Kidney (tissue), 14 donors: ENCODE measurements around the gene JDP2. TPM values are rescaled to one million over a fixed set of nuclear protein-coding genes. Genes with fewer than 3 reads are reported as not detected.

Source experiments
- DNase-seq, 5 donors: peaks; one replicate each; pipeline ENCODE4 v3.0.0-alpha.2; 2013 to 2020
- FAIRE-seq: peaks from 2 replicates; lab custom pipeline; 2012; peaks lifted over from hg19 to GRCh38; lab: Jason Lieb, UNC
- H3K27ac ChIP-seq, 2 donors: one replicate each; pipeline ENCODE4 v1.7.0; 2013; ENCODE audit warnings: low read depth in 2 of 2, low read length in 2 of 2, inconsistent platforms in 1 of 2
- H3K27me3 ChIP-seq: one replicate; pipeline ENCODE4 v1.7.1; 2013; ENCODE audit warnings: low read length, inconsistent platforms; ENCODE audit not compliant: control insufficient read depth, insufficient read depth
- H3K36me3 ChIP-seq, 3 donors: one replicate each; pipeline versions ENCODE4 v1.7.0 to v1.7.1; 2013; ENCODE audit warnings: low read length in 3 of 3, control low read depth in 1 of 3, inconsistent platforms in 1 of 3; ENCODE audit not compliant: insufficient read depth in 3 of 3, control insufficient read depth in 2 of 3
- H3K4me1 ChIP-seq, 3 donors: one replicate each; pipeline versions ENCODE4 v1.7.0 to v1.7.1; 2013; ENCODE audit warnings: low read length in 3 of 3, inconsistent platforms in 1 of 3, low read depth in 1 of 3; ENCODE audit not compliant: control insufficient read depth in 2 of 3, insufficient read depth in 2 of 3
- H3K4me3 ChIP-seq, 3 donors: one replicate each; pipeline versions ENCODE4 v1.7.0 to v1.8.1; 2013; ENCODE audit warnings: low read length in 3 of 3, control low read depth in 1 of 3, inconsistent platforms in 1 of 3
- H3K9ac ChIP-seq, 3 donors: one replicate each; pipeline versions ENCODE4 v1.7.0 to v1.7.1; 2013; ENCODE audit warnings: low read length in 3 of 3, control low read depth in 1 of 3, inconsistent platforms in 1 of 3
- H3K9me3 ChIP-seq, 3 donors: one replicate each; pipeline versions ENCODE4 v1.7.0 to v1.7.1; 2013; ENCODE audit warnings: low read length in 3 of 3, control low read depth in 1 of 3, inconsistent platforms in 1 of 3; ENCODE audit not compliant: control insufficient read depth in 2 of 3, insufficient read depth in 1 of 3
- CTCF ChIP-seq: IDR thresholded peaks from 3 replicates; pipeline ENCODE4 v1.5.1; 2012; ENCODE audit warnings: mild to moderate bottlenecking, moderate library complexity, borderline replicate concordance; ENCODE audit not compliant: insufficient read depth; ENCODE audit errors: extremely low read depth
- intact Hi-C: fragments of 100-400 bp; cut with DNase I; formaldehyde crosslinking; loops from one replicate; pipeline ENCODE4 v1.11.1; 2022
- polyA plus RNA-seq: library from polyadenylated mRNA; stranded (reverse); fragments of 350-450 nt; fragmentation: Illumina TruSeq; extraction: RNeasy Lipid Tissue Mini Kit (QIAGEN cat#74804); gene quantifications from one replicate; pipeline ENCODE4 v1.2.3, GENCODE V29; 2014; ENCODE audit warnings: low read depth, low replicate concordance; ENCODE audit not compliant: insufficient read depth
- total RNA-seq: library from RNA; stranded (reverse); fragmentation: NEBNext Ultra II Directional; extraction: Animal tissue kit (Norgen Biotek cat#: 25700); gene quantifications from one replicate; pipeline ENCODE4 v1.2.1, GENCODE V29; 2021
- donor health status: control.
- donor health status: control.
- donor health status: control.
- donor health status: control.
- donor health status: control.
- donor health status: DM: yes; HTN: yes; CAD: no.
- donor health status: Normal renal cell carcinoma (clear cell type).

The JDP2 gene
- total and polyA plus RNA-seq, 2 donors from 2014 or later: 20.1 to 33.4 TPM

- H3K9me3 ChIP-seq: no peaks in the 10 kb centered on the region
- intact Hi-C loops: no loop called here
- no peak for DNase-seq
- no peak for TF ChIP-seq CTCF
- no peak for FAIRE-seq
- no peaks in the 10 kb centered on the region for H3K27me3 ChIP-seq
- no peaks in the 10 kb centered on the region for H3K36me3 ChIP-seq
- no peak within 1 kb of the TSS for H3K27ac ChIP-seq
- H3K4me3 ChIP-seq: peak within 1 kb of the TSS in 1 of 3 donors; percentile 3
- peaks cover 0 to 5% (median 0%) of the 10 kb centered on the region in 3 donors for H3K4me1 ChIP-seq
- H3K9ac ChIP-seq: no peak within 1 kb of the TSS
These were observed 94.6 kb downstream of the JDP2 start, which contains the start of gene BATF for GRCh38 chr14:75522224-75522982. TSS of gene BATF (plus strand) at chr14:75522469. CDS start at chr14:75522683, 214 bp downstream.

GRCh38 chr14:75522983-75523318 lies 95.1 kb downstream of the JDP2 start:
- peaks cover 0 to 5% (median 0%) of the 10 kb centered on the region in 3 donors for H3K4me1 ChIP-seq
- H3K36me3 ChIP-seq: no peaks in the 10 kb centered on the region
- FAIRE-seq (no peak), DNase-seq (no peak)
- intact Hi-C loops: no loop called here
- H3K9me3 ChIP-seq: no peaks in the 10 kb centered on the region
- H3K27ac ChIP-seq: no peak overlapping the region
- no peak overlapping the region for H3K9ac ChIP-seq
- H3K27me3 ChIP-seq: no peaks in the 10 kb centered on the region
- H3K4me3 ChIP-seq: no peak overlapping the region
- no peak for TF ChIP-seq CTCF

Other genes starting within 250 kb of the JDP2 start
- gene FOS, start 149.2 kb upstream of the JDP2 start, total RNA-seq: 116 TPM
- gene FOS, start 149.2 kb upstream of the JDP2 start, polyA plus RNA-seq: 193 TPM
- gene BATF, start 94.4 kb downstream of the JDP2 start, total RNA-seq: 3.7 TPM
- 1.6 TPM for gene BATF, start 94.4 kb downstream of the JDP2 start, polyA plus RNA-seq
- gene FLVCR2, start 150.6 kb downstream of the JDP2 start, total RNA-seq: 17.0 TPM
- 7.1 TPM for gene FLVCR2, start 150.6 kb downstream of the JDP2 start, polyA plus RNA-seq
- gene ERG28, start 232.9 kb downstream of the JDP2 start, total RNA-seq: 17.9 TPM
- 34.8 TPM for gene ERG28, start 232.9 kb downstream of the JDP2 start, polyA plus RNA-seq
- 37.2 TPM for gene TTLL5, start 233.2 kb downstream of the JDP2 start, total RNA-seq
- gene TTLL5, start 233.2 kb downstream of the JDP2 start, polyA plus RNA-seq: 16.8 TPM